GM12801 (cell line): ENCODE data around the gene ITK.

Source experiments
- CTCF ChIP-seq: IDR thresholded peaks from one replicate; pipeline ENCODE4 v1.5.1; 2011; ENCODE audit warnings: control low read depth; ENCODE audit not compliant: insufficient read length; ENCODE audit errors: extremely low read depth

ITK gene

GRCh38 chr5:157222506-157223230 lies 42.0 kb downstream of the ITK start:
- TF ChIP-seq CTCF, result no peak

- TF ChIP-seq CTCF, result no peak
Measured at GRCh38 chr5:157225469-157226422, 45.1 kb downstream of the ITK start.

DNA sequence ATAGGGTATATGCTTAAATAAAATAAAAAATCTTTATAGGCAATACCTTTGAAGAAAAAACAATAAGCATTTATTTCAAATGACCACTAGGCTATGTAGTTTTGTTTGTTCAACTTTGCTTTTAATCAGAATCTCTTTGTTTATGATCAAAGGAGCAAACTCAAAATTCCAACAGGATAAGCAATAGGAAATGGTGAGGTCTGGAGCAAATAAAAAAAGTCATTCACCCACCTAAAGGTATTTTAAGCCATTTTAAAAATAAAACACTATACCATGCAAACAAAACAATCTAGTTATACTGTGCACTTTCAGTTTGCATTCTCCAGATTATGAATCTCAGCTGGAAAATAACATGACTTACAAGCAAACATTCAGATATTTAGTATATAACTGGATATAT lies 50.0 kb downstream of the ITK start:
- no peak for TF ChIP-seq CTCF

DNA sequence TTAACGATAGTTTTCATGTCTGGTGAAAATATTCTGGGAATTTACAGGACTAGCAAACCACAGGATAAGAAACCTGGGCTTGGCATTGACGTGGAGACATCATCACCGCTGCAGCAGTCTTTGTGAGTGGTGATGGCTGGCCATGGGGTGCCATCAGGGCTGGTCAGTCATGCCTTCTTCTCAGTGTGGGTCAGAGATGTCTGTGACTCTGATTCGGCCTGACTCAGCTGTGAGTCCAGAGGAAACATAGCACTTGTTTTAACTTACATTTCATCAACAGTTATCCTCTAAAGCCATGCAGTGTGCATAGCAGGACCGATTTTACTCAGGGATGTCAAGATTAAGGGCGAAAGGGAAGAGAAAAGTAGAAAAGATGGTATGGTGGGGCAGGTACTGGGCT lies 52.1 kb downstream of the ITK start:
- no peak for TF ChIP-seq CTCF

DNA sequence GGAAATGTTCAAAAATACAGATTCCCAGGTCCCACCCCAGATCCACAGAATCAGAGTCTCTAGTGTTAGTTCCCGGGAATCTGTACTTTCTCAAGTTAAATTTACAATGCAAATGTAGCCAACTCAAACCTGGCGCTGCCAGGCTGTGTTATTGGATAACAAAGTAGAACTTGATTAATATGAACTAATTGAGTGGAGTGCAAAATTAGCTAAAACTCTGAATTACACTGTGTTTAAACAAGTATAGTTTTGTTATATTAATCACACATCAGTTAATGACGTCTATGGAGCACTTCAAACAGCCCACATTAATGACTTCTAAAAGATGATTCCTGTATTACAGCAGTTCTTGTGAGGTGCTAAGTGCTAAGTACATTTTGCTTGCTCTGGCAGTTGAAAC lies 52.9 kb downstream of the ITK start:
- TF ChIP-seq CTCF, result no peak

GRCh38 chr5:157236423-157236822 lies 55.8 kb downstream of the ITK start:
- TF ChIP-seq CTCF, result no peak

DNA sequence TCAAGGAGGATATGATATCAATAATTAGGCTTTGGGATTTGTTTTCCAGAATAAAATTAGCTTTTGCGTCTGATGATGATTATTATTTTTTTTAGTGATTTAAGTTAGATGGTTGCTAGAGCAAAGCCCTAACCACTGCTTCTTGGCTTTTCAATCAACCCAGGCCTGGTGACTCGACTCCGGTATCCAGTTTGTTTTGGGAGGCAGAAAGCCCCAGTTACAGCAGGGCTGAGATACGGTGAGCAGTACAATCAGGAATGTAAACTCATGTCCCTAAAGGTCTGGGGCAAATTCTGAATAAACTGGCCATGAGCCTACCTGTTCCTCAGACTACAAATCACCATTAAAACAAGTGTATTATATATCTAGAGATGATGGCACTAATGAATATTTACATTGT lies 60.8 kb downstream of the ITK start:
- no peak for TF ChIP-seq CTCF
